Measurements from ENCODE around the gene KAZN.
A peak's percentile ranks its signal among the peaks of the same experiment; 100 is the strongest.

Gene KAZN

DNA sequence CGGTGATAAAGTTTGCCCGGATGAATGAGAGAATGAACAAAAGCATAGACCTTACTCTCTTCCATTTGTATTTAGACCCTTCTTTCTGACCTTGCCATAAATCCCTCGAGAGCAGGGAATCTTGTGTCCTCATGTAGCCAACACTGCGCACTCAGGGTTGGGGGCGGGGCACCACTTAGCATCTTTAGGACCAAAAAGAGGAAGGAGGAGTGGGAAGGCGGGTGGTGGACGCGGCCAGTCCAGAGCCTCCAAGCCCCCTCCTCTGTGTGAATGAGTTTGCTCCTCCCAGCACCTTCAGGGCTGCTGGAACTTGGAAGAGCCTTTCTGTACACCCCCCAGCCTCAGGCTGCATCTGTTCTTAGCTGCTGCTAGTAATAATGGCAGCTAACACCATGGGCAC, 413.2 kb downstream of the KAZN start:
- DNase-seq (ENCODE audit: low read depth, low spot score): no peak
- no peak overlapping the region for H3K4me3 ChIP-seq (ENCODE audit: low read length)

DNA sequence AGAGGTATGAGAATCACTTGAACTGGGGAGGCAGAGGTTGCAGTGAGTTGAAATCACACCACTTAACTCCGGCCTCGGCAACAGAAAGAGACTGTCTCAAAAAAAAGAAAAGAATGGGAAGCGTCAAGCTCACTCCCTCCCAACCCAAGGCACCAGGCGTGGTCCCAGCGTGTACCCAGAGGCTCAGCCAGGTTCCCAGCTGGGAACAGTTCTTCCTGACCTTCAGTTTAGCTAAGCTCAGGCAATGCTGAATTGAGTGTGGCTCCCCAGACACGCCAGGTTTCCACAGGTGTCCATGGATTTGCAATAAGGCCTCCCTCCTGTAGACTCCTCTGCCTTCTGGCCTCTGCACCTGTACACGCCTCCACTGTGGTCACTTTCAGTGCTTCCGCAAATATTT, 414.3 kb downstream of the KAZN start:
- no peak overlapping the region for H3K4me3 ChIP-seq (ENCODE audit: low read length)
- DNase-seq (ENCODE audit: low read depth, low spot score): no peak

DNA sequence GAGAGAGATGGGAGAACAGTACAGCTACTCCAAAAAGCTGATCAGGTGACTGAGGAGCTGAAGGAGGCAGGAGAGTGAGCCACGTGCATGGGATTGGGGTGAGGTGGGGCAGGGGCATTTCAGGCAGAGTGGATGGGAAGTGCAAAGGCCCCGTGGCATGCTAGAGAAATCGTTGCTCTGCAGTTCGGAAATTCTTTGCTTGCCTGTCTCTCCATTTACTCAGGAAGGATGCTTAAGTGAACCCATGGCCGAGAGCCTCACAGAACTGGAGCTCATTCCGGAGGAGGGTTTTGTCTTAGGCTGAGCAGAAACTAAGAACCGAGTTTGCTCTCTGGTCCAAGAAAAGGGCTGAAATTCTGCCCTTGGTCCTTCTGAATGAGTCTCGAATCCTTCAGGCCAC, 415.3 kb downstream of the KAZN start:
- DNase-seq (ENCODE audit: low read depth, low spot score): no peak
- H3K4me3 ChIP-seq (ENCODE audit: low read length): no peak overlapping the region

DNA sequence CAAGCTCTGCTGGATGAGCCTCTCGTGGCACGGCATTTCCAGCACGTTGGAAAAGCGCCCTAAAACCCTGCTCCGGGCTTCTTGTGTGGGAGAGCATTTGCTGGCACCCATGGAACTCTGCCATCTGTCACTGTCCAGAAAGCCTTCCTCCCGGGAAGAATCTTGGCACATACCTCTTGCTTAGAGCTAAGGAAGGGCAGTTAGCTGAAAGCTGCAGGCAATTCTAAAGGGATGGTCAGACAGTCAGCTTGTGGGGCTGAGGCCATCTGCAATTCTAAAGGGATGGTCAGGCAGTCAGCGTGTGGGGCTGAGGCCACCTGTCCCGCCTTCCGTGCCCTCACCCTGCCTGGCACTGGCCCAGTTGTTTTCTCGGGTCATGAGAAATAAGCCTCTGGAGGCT, 416.0 kb downstream of the KAZN start:
- no peak for DNase-seq (ENCODE audit: low read depth, low spot score)
- no peak overlapping the region for H3K4me3 ChIP-seq (ENCODE audit: low read length)

DNA sequence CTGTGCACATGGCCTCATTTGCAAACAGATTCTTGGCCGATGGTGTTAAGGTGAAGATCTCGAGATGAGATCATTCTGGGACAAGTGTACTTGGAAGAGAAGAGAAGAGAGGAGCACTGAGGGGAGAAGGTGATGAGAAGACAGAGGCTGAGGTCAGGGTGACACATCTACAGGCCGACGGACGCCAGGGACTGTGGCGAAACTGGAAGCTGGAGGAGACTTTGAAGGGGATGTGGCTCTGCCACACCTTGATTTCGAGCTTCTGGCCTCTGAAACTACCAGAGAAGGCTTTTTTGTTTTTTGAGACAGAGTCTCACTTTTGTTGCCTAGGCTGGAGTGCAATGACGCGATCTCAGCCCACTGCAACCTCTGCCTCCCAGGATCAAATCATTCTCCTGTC, 417.5 kb downstream of the KAZN start:
- DNase-seq (ENCODE audit: low read depth, low spot score): no peak
- no peak overlapping the region for H3K4me3 ChIP-seq (ENCODE audit: low read length)

DNA sequence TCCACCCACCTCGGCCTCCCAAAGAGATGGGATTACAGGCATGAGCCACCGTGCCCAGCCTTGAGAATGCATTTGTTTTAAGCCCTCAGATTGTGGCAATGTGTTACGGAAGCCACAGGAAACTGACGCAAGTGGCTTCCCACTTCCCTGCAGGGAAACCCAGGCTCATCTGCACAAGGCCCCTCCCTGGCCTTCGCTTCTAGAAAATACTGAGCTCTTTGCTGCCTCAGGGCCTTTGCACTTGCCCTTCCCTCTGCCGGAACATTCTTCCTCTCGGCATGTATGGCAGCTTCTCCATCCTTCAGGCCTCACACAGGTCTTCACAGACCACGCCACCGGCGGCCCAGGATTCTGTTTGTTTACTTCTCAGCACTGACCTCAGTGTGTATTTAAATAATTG, 418.0 kb downstream of the KAZN start:
- H3K4me3 ChIP-seq (ENCODE audit: low read length): no peak overlapping the region
- peak; percentile 32 for DNase-seq (ENCODE audit: low read depth, low spot score)

DNA sequence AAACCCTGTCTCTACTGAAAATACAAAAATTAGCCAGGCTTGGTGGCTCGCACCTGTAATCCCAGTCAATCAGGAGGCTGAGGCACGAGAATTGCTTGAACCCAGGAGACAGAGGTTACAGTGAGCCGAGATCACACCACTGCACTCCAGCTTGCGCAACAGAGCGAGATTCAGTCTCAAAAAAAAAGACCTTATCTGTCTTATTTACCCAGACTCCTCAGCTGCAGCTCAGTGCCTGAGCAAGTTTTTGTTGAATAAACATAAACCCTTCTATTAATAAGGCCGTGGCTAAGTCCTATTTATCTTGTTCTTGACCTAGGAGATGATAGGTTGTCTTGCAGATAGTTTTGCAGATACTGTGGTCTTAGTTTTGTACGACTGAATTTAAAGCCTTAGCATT, 418.6 kb downstream of the KAZN start:
- no peak overlapping the region for H3K4me3 ChIP-seq (ENCODE audit: low read length)
- no peak for DNase-seq (ENCODE audit: low read depth, low spot score)

DNA sequence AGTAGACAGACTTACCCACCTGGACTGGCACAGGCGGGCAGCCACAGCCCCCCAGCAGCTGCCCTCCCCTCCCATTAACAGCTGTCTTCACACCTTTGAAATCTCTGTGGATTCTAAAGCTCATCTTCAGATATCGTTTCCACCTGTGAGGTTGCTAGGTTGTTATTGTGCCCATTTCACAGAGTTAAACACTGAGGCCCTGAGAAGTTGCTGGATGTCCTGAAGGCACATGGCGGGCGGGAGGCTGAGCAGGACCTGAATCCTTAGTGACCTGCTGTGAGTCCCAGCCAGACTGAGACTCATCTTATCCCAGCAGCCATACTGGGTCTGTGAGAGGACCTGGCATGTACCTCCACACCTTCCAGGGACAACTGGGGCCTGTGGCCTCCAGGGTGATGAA, 420.3 kb downstream of the KAZN start:
- no peak overlapping the region for H3K4me3 ChIP-seq (ENCODE audit: low read length)
- DNase-seq (ENCODE audit: low read depth, low spot score): no peak

DNA sequence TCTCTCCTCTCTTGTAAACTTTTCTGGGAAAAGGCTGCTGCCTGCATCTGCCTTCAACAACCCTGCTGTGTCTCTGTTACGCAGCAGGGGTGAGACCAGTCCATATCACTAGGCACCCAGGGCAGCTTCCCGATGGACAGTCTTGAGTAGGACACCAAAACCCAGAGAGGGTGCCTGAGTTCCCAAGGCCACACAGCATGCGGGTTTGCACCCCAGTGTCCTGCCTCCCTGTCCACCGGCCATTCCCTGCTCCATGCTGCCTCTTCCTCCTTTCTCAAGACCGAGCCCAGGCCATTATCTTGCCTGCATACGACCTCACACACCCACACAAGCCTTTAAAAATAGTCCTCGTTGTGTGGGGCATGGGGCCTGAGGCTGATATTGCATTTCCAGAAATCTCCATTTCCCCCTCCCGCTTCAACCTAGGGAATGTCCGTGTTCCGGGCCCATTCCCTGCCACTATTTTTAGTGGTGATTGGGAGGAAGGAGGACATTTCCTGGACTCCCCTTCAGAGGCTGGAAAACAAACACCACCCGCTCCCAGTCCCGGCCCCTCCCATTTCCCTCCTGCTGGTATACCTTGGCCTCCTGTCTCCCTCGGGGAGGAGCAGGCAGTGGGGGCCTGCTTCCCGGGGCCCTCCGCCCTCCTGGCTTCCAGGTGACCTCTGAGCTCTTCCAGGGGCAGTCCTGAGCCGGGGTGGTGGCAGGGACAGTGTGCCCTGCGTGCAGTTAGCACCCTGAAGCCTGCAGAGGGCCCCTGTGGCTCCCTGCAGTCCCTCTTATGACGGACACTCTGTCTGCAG, 422.7 kb downstream of the KAZN start:
- DNase-seq (ENCODE audit: low read depth, low spot score): no peak
- H3K4me3 ChIP-seq (ENCODE audit: low read length): no peak overlapping the region

DNA sequence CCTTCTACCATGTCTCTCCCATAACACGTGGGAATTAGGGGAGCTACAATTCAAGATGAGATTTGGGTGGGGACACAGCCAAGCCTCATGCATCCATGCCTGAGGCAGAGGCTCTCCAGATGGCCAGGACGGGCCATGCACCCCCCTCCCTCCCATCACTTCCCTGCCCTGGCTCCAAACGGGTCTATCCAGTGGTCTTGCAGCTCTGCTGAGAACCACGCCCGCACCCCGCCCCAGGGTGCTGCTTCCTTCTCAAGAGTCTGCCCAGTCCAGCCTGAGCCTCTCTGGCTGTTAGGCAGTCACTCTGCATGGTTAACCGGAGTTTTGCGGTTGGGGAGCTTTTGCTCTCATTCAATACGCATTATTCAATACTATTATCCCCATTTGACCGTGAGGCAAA, 423.6 kb downstream of the KAZN start:
- no peak overlapping the region for H3K4me3 ChIP-seq (ENCODE audit: low read length)
- no peak for DNase-seq (ENCODE audit: low read depth, low spot score)

DNA sequence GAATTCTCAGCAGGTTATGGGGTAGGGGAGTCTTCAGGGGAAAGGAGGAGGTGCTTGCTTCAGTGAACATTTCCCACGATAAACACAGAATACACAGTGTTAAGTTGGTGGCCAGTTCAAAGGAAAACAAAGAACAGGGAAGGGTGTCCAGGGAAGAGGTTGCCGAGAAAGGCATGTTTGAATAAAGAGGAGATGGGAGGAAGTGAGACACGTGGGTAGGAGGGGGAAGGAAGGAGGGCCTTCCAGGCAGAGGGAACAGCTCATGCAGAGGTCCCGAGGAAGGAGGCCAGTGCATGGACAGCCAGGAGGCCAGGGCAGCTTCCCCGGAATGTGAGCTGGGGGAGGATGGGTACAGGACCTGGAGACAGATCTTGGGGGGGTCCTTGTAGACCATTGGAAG, 424.7 kb downstream of the KAZN start:
- DNase-seq (ENCODE audit: low read depth, low spot score): no peak
- no peak overlapping the region for H3K4me3 ChIP-seq (ENCODE audit: low read length)

DNA sequence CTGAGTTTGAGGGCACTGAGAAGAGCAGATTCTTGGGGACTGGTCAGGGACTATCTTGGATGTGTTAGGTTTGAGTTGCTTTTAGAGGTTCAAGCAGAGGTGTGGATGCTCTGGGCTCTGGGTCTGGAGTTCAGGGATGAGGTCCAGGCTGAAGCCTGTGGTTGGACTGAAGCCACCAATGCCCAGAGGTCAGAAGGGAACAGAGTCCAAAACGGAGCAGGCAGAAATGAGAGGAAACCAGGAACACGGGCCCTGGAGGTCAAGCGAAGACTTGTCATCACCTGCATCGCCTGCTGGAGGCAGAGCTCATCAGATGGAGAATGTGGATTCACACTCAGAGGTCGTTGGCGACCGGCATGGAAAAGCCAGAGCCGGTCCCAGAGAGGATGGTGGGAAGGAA, 425.5 kb downstream of the KAZN start:
- DNase-seq (ENCODE audit: low read depth, low spot score): no peak
- no peak overlapping the region for H3K4me3 ChIP-seq (ENCODE audit: low read length)

DNA sequence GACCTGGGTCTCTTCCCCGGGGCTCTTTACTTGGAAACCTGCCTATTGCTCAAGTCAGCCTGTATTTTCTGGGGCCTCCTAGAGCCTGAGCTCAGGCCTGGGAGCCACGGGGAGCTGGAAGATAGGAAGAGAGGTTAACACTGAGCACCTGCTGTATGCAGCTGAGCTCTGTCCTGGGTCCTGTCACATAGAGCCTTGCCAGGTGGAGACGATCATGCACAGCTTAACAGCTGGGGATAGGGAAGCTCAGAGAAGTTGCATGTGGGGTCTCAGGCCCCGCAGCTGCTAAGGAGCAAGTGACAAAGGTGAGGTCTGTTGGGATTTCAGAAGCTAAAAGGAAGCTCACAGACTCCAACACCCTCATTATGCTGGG, 427.6 kb downstream of the KAZN start:
- no peak overlapping the region for H3K4me3 ChIP-seq (ENCODE audit: low read length)
- DNase-seq (ENCODE audit: low read depth, low spot score): no peak

DNA sequence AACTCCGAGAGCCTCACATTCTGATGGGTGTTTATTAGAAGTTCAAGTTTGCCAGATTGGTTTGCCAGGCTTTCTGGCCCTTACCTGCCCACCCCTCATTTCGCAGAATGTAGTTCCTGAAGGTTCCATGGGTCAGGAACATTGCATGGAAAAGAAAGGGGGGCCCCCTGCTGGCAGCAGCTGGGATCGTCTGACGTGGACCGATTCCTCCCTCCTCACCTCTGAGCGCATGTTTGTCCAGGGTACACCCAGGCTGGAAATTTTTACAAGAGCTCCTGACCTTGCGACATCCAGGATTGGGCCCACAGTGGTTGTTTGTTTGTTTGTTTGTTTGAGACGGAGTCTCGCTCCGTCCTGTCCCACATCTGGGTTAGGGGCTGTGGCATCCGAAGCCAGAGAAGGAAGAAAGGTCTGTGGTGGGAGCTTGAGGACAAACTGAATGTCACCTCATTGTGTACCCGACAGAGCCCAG, 429.1 kb downstream of the KAZN start:
- DNase-seq (ENCODE audit: low read depth, low spot score): no peak
- no peak overlapping the region for H3K4me3 ChIP-seq (ENCODE audit: low read length)

DNA sequence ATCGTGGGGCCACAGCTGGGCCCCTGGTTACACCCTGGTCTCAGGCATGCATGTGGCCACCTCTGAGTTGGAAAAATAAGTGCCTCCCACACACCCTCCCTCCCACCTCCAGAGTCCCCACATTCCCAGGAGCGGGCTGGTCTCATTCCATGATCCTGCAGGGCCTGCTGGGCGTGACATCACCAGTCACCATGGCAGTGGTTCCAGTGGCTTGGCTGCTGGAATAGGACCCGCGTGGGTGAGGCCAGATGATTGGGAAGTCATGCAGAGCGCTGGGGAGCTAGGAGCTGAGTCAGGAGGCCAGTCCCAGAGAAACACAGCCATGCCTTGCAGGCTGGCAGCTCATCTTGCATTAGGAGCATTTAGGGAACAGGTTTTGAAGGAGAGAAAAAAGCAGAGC, 429.6 kb downstream of the KAZN start:
- no peak for DNase-seq (ENCODE audit: low read depth, low spot score)
- no peak overlapping the region for H3K4me3 ChIP-seq (ENCODE audit: low read length)

DNA sequence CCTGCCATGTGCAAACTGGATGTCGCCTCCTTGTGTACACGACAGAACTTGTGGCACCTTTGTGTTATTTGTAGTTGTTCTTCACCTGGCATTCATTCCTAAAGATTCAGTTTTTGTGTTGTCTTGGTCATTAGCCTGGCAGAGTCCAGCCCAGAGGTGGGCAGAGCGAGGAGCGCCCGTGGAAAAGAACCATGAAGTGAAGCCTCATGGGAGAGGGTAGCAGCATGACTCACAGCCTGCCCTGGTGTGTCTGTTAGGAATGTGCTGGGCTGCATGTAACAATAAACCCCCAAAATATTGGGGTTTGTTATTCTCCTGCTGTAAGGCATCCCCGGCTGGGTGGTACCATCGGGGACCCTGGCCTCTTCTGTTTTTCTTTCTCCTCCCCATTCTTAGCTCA, 430.1 kb downstream of the KAZN start:
- no peak overlapping the region for H3K4me3 ChIP-seq (ENCODE audit: low read length)
- DNase-seq (ENCODE audit: low read depth, low spot score): no peak

DNA sequence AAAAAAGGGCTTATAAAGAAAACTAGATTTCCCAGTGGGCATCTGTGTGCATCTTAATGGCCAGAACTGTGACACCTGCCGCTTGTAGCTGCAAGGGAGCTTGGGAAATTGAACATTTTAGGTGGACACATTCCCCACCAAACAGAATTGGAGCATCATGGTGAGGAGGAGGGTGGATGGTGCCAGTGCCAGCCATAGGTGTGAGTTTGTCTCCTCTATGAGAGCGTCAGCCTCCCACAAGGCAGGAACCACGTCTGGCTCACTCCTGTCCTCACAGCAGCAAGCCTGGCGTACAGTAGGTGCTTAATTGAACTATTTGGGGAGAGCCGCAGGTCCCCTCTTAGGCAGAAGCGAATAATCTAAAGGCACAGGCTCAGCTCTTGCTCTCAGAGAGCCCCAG, 430.6 kb downstream of the KAZN start:
- no peak for DNase-seq (ENCODE audit: low read depth, low spot score)
- no peak overlapping the region for H3K4me3 ChIP-seq (ENCODE audit: low read length)

DNA sequence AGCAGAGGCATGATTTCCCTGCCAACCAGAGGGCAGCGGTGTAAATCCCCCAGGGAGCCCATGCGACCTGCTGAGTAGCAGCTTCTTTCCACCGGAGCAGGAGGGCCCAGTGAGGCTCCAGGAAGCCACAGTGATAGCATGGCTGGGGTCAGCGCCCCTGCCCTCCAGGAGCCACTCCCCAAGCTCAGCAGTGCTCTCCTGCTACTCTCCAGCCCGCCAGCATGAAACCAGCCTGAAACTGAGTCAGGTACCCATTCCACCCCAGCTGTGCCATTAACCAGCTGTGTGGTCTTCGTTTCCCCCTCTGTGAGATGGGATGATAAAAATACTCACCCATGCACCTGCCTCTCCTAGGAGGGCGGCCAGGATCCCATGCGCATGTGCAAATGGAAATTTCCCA, 431.3 kb downstream of the KAZN start:
- no peak for DNase-seq (ENCODE audit: low read depth, low spot score)
- no peak overlapping the region for H3K4me3 ChIP-seq (ENCODE audit: low read length)

DNA sequence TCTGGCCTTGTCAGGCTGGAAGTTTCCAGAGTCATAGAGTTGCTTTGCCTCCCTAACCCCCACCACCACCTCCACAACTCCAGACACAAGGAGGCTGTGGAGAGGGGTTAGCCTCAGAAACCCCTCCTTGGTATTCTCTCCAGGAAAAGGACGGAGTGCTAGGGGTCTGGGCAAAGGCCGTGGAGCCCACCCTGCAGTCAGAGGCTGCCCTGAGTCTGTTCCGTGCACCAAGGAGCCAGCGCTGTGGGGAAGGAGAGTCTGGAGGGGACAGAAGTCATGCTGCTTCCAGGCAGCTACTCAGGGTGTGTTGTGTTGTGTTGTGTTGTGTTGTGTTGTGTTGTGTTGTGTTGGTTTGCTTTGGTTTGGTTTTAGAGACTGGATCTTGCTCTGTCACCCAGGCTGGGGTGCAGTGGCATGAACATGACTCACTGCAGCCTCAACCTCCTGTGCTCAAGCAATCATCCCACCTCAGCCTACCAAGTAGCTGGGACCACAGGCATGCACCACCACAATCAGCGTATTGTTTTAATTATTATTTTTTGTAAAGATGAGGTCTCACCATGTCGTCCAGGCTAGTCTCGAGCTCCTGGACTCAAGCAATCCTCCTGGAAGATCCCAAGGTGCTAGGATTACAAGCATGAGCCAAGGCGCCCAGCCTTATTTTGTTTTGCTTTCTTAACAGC, 432.9 kb downstream of the KAZN start:
- no peak for DNase-seq (ENCODE audit: low read depth, low spot score)
- H3K4me3 ChIP-seq (ENCODE audit: low read length): no peak overlapping the region

DNA sequence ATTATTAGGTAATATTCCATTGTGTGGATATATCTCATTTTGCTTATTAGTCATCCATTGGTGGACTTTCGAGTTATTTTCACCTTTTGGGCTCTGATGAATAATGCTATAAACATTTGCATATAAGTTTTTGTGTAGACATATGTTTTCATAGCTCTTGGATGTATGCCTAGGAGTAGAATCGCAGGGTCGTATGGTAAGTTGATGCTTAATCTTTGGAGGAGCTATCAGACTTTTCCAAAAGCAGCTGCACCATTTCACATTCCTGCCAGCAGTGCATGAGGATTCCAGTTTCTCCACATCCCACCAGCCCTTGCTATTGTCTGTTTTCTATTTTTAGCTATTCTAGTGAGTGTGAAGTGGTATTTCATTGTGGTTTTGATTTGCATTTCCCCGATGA, 434.8 kb downstream of the KAZN start:
- DNase-seq (ENCODE audit: low read depth, low spot score): no peak

DNA sequence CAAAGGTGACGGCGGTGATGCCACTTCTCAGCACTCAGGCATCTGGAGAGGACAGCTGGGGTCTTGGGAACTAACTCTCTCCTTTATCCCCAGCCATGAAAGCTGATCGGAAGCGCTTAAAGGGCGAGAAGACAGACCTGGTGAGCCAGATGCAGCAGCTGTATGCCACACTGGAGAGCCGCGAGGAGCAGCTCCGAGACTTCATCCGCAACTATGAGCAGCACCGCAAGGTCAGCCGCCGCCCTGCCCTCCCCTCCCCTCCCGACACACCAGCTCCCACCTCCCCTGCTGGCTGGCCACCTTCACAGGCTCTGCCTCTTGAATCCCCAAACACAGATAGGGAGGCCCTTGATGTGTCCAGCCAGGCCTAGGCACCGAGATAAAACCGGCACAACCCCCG, 436.2 kb downstream of the KAZN start:
- H3K4me3 ChIP-seq (ENCODE audit: low read length): no peak overlapping the region
- DNase-seq (ENCODE audit: low read depth, low spot score): no peak

More for the DNA sequence above, 434.8 kb downstream of the KAZN start:
- H3K4me3 ChIP-seq (ENCODE audit: low read length): no peak overlapping the region
